Transverse colon (tissue), 4 donors: ENCODE data around the gene PPP1R1A. TPM values are rescaled to one million over a fixed set of nuclear protein-coding genes. Genes with fewer than 3 reads are reported as not detected.

Source experiments
- DNase-seq: peaks from one replicate; pipeline ENCODE4 v3.0.0-alpha.2; 2019
- H3K27ac ChIP-seq, 4 donors: fragments of 200-600 bp; sonication (generic); 2 replicates each; pipeline ENCODE4 v1.5.1; 2016 to 2018; ENCODE audit warnings: inconsistent platforms in 4 of 4
- H3K27me3 ChIP-seq: fragments of 200-600 bp; sonication (generic); 2 replicates; pipeline ENCODE4 v1.5.1; 2017; ENCODE audit warnings: inconsistent platforms
- H3K36me3 ChIP-seq, 4 donors: fragments of 200-600 bp; sonication (generic); 2 replicates each; pipeline ENCODE4 v1.5.1; 2017 to 2019; ENCODE audit warnings: inconsistent platforms in 4 of 4
- H3K4me1 ChIP-seq, 4 donors: fragments of 200-600 bp; sonication (generic); 2 replicates each; pipeline ENCODE4 v1.5.1; 2017 to 2020; ENCODE audit warnings: inconsistent platforms in 4 of 4
- H3K4me3 ChIP-seq, 4 donors: fragments of 200-600 bp; sonication (generic); 1 replicate in 1 of 4; 2 replicates in 3 of 4; pipeline versions ENCODE4 v1.5.1 to v1.6.1; 2017 to 2019; ENCODE audit warnings: inconsistent platforms in 4 of 4
- H3K9me3 ChIP-seq, 2 donors: fragments of 200-600 bp; sonication (generic); 2 replicates each; pipeline ENCODE4 v1.5.1; 2017 to 2019; ENCODE audit warnings: inconsistent platforms in 2 of 2
- CTCF ChIP-seq, 5 experiments: fragments of 200-600 bp in 3 of 5; fragments of 450-650 bp in 2 of 5; sonication (generic) in 3 of 5; IDR thresholded peaks; 1 replicate in 2 of 5; 2 replicates in 3 of 5; pipeline ENCODE4 v1.5.1; 2016 to 2017; ENCODE audit warnings: antibody characterized with exemption in 5 of 5, inconsistent platforms in 3 of 5, mild to moderate bottlenecking in 2 of 5, moderate library complexity in 1 of 5
- EP300 ChIP-seq: sonication (generic); formaldehyde crosslinking; IDR thresholded peaks from one replicate; pipeline ENCODE4 v1.6.1; 2017; ENCODE audit warnings: antibody characterized with exemption, low read depth
- POLR2A ChIP-seq: fragments of 450-650 bp; IDR thresholded peaks from one replicate; pipeline ENCODE4 v1.6.1; 2016; ENCODE audit warnings: antibody characterized with exemption, mild to moderate bottlenecking, moderate library complexity
- POLR2AphosphoS5 ChIP-seq, 3 donors: sonication (generic); formaldehyde crosslinking; IDR thresholded peaks; one replicate each; pipeline ENCODE4 v1.6.1; 2016; ENCODE audit warnings: antibody characterized with exemption in 3 of 3
- WGBS, 2 donors: methylation state at CpG; one replicate each; pipeline ENCODE4 v1.1.5; 2018; ENCODE audit warnings: low coverage in 1 of 2; 5-methylcytosine and 5-hydroxymethylcytosine counted together
- in situ Hi-C, 4 donors: fragments of 200-750 bp; cut with MboI; loops; one replicate each; pipeline versions ENCODE4 v1.15.0 to v1.15.1; 2017; ENCODE audit warnings: low sequenced_read_pairs in 3 of 4, low pct_ligation_motif_present in 1 of 4, low pct_unique_long_range_greater_than_20kb in 1 of 4
- intact Hi-C: fragments of 100-400 bp; cut with DNase I; formaldehyde crosslinking; loops from one replicate; pipeline ENCODE4 v1.15.1; 2023; ENCODE audit warnings: low total_unique reads
- total RNA-seq, 4 donors: library from RNA; depleted of rRNA; stranded (reverse); fragments of >200 nt; gene quantifications; one replicate each; pipeline ENCODE4 v1.1.0, GENCODE V29; 2016

The PPP1R1A gene
- total RNA-seq, 4 donors from 2014 or later, result 3.3 to 67.0 (median 4.0) TPM

GRCh38 chr12:54605138-54605970 is 16.9 kb upstream of the PPP1R1A start:
- Histone ChIP-seq H3K4me1 (no peaks in the 10 kb centered on the region), H3K27ac (no peak overlapping the region), H3K9me3 (no peaks in the 10 kb centered on the region), H3K36me3 (no peaks in the 10 kb centered on the region), H3K4me3 (no peak overlapping the region), H3K27me3 (no peaks in the 10 kb centered on the region)
- intact Hi-C loops, result no loop called here
- DNase-seq, result no peak
- TF ChIP-seq POLR2AphosphoS5 (IDR thresholded peaks at IDR 0.05) (no peak), EP300 (no peak), CTCF (IDR thresholded peaks at IDR 0.05) (no peak), POLR2A (no peak)
- in situ Hi-C loops, result no loop called here
- WGBS, 2 donors, result 91 to 100% methylated on average over 1 to 6 of the region's 6 CpGs

GRCh38 chr12:54604436-54604835 is 16.0 kb upstream of the PPP1R1A start:
- in situ Hi-C loops (no loop called here), intact Hi-C loops (no loop called here)
- no peak for TF ChIP-seq POLR2A
- no peak for TF ChIP-seq EP300
- no peak for TF ChIP-seq POLR2AphosphoS5 (IDR thresholded peaks at IDR 0.05)
- no peak for TF ChIP-seq CTCF (IDR thresholded peaks at IDR 0.05)
- Histone ChIP-seq H3K36me3 (no peaks in the 10 kb centered on the region), H3K9me3 (no peaks in the 10 kb centered on the region), H3K4me3 (no peak overlapping the region), H3K27ac (no peak overlapping the region), H3K4me1 (no peaks in the 10 kb centered on the region), H3K27me3 (no peaks in the 10 kb centered on the region)
- 93% methylated on average over 4 of the region's 4 CpGs; no CpG with 5 or more reads in 1 of the 2 donors for WGBS, 2 donors
- DNase-seq, result no peak

- WGBS, 2 donors, result 60 to 88% methylated on average over 2 to 5 of the region's 5 CpGs
- no peak for DNase-seq
- Histone ChIP-seq H3K4me1 (no peaks in the 10 kb centered on the region), H3K9me3 (no peaks in the 10 kb centered on the region), H3K36me3 (no peaks in the 10 kb centered on the region), H3K27ac (no peak overlapping the region), H3K4me3 (no peak overlapping the region), H3K27me3 (no peaks in the 10 kb centered on the region)
- no peak for TF ChIP-seq CTCF (IDR thresholded peaks at IDR 0.05)
- no peak for TF ChIP-seq EP300
- TF ChIP-seq POLR2A, result no peak
- no peak for TF ChIP-seq POLR2AphosphoS5 (IDR thresholded peaks at IDR 0.05)
- intact Hi-C loops, result no loop called here
- in situ Hi-C loops, result no loop called here
Observed at GRCh38 chr12:54603872-54604271, 15.4 kb upstream of the PPP1R1A start.

GRCh38 chr12:54603173-54603814 is 14.8 kb upstream of the PPP1R1A start:
- Histone ChIP-seq H3K9me3 (no peaks in the 10 kb centered on the region), H3K4me1 (no peaks in the 10 kb centered on the region), H3K27me3 (no peaks in the 10 kb centered on the region), H3K36me3 (no peaks in the 10 kb centered on the region), H3K27ac (no peak overlapping the region), H3K4me3 (no peak overlapping the region)
- WGBS, 2 donors, result 17 to 33% methylated on average over 7 to 8 of the region's 8 CpGs
- intact Hi-C loops (no loop called here), in situ Hi-C loops (no loop called here)
- peak; percentile 59 to 79 (median 73) for TF ChIP-seq CTCF (IDR thresholded peaks at IDR 0.05)
- no peak for TF ChIP-seq POLR2AphosphoS5 (IDR thresholded peaks at IDR 0.05)
- peak; percentile 59 for DNase-seq
